ENCODE results near the gene CENPO.

Gene CENPO

DNA sequence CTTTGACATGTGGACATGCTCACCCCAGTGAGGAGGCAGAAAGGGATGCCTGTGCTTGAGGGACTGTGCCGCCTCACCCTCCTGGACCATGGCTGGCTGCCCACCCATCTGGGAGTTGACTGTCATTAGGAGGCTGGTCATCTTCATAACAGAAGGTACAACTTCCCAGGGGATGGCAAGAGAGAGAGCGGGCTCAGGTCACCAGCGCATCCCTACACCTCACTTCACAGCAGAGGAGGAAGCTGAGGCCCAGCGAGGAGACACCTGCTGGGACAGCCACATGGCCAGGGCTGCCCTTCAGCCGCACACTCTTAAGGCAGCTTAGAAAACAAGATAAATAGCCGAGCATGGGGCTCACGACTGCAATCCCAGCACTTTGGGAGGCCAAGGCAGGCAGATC lies 67.4 kb downstream of the CENPO start:
- no peak for DNase-seq (ENCODE audit: low read depth in 2 of 2)

DNA sequence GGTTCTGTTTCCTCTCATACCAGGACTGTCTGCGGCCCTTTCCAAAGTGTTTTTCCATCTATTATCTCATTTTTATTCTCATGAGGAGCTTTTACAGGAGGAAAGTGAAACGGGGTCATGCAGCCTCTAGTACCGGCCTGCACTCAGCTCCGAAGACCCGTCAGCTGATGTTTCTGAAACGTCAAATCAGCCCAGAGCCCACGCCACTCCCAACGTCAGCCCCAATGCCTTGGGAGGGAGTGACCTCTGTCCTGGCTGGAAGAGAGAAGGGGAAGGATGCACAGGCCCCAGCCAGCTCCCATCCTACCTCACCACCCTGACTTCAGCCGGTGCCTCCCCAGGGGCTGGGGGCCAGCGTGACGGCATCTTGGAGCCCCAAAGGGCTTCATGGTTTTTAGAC lies 68.3 kb downstream of the CENPO start:
- no peak for DNase-seq (ENCODE audit: low read depth in 2 of 2)

DNA sequence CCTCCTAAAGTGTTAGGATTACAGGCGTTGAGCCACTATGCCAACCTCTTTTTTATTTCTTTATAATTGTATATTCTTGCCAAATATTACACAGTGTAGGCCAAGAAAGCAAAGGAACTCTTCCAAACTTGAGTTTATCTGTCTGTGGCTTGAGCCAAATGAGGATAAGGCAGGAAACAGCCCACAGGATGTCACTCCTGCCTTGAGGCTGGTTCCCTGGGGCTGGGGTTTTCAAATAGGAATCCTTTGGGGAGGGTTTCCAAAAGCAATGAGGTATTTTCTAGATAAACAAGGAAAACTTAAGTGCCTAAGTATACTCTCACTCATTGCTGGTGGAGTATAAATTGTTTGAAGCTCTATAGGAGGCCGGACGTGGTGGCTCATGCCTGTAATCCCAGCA lies 70.4 kb downstream of the CENPO start:
- no peak for DNase-seq (ENCODE audit: low read depth in 2 of 2)

DNA sequence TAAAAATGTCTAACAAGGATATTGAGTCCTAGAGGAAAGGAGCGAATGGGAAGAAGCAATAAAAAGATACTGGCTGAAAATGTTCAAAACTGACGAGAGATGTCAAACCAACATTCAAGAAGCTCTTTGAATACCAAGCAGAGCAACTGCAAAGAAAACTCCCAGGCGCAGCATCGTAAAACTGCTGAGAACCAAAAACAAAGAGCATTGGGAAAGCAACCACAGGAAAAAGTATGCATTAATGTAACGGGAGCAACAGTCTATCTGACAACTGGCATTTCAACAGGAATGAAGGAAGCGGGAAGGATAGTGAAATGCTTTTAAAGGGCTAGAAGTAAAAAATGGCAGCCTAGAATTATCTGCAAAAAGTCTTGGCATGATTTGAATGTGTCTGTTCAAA lies 73.7 kb downstream of the CENPO start:
- no peak for DNase-seq (ENCODE audit: low read depth in 2 of 2)

DNA sequence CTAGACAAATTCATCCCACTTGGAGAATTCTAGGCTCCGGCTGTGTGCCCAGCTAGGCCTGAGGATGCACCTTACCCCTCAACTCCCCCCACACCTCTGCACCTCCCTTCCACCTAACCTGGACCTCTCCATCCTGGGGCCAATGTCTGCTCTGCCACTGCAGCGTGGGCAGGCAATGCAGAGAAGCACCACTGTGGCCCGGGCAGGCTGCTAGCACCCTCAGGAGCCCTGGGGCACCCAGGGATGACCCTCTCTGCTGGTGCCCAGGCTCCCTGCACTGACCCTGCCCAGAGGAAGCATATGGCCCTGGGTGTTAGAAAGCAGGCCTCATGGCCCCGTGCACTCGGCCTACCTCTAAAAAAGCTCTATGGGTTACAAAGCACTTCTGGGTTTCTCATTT lies 77.2 kb downstream of the CENPO start:
- DNase-seq (ENCODE audit: low read depth in 2 of 2): no peak

DNA sequence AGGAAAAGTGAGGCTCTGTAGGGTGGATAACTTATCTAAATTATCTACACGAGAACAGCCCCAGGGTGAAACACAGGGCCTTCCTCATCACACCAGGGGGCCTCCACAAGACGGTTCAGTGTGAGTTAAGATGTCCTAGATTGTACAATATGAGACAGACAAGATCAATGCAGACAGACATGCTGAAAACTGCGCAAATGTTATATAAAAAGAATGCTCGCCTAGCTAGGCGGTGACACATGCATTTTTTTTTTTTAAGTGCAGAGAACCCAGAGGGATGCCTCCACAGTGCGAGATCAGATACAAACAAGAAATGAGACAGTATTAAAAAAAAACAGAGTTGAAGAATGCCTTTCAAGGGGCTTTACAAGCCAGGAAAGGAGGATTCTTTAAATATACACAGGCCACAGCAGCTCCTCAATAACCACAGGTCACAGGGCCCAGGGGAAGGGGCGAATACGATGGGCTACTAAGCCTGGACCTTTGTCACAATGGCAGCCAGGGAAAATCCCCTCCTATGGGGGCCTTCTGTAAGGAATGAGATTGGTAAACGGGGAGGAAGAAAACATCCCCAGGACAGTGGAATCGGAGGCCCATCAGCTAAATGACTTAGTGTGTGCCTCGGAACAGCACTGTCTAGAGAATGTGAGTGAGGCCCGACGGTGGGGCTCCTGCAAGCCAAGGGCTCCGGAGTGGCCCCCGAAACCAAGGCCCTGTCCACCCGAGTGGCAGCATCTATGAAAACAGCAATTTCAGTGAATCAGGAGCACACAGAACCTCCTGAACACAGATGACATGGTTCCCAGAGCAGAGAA lies 77.9 kb downstream of the CENPO start:
- no peak for DNase-seq (ENCODE audit: low read depth in 2 of 2)

DNA sequence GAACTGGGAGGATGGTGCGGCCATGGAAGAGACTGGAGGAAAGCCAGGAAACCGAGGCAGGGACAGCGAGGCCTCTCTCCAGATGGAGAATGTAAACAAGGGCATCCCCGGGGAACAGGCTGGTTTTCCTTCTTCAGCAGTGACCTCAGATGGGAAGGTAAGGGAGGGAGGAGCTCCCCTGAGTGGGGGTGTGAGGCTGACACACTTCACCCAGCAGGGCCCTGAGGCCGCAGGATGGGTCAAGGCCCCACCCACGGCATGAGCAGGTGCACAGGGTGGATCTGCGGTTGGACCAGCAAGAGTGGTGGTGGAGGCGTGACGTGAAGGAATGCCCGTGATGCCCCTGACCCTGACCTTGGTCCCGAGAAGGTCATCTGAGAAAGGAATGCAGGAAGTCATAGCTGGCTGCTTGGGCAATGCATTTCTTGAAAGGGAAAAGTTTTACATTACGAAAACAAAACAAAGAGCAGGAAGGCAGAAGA lies 78.7 kb downstream of the CENPO start:
- DNase-seq (ENCODE audit: low read depth in 2 of 2): no peak

All from activated CD8-positive, alpha-beta memory T cell treated with anti-CD3 and anti-CD28 coated beads for 4 hours (primary cell).